Activated CD4-positive, alpha-beta T cell treated with anti-CD3 and anti-CD28 coated beads, Interleukin-2, amount 50 U/mL, for 48 hours (primary cell): Measurements from ENCODE around the gene CTLA4.

Source experiments
- DNase-seq, 2 experiments: peaks; one replicate each; pipeline ENCODE4 v3.0.0-alpha.2; 2020

Gene CTLA4

DNA sequence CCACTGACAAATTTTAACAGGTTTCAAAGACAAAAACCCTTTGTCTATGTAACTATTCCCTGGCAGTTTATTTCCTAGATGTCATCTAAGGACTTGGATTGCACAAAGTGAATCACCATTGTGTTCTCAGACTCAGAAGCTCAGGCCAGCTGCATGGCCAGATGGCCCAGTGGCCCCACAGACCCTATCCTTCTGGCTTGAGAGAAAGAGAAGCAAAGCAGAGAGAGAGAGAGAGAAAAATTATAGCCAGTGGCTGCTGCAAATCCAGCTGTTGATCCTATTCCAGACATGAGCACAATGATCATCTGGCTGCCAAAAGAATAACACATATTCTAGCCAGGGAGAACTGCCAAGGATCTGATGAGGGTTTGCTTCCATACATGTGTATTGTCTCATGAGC is 25.8 kb downstream of the CTLA4 start:
- no peak for DNase-seq

DNA sequence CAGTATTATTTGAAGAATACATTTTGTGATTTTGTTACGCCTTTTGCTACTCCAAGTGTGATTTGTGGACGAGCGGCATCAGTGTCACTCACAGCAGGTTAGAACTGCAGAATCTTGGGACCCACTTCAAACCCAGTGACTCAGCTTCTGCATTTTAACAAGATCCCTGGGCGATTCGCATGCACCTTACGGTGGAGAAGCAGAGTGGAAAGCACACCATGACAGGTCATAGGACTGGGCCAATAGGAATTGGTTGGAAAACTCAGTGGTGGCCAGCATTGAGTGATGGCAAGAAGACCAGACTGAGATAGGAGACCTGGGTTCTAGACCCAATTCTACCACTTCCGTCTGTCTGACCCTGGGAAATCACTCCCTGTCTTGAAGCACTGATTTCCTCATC is 26.3 kb downstream of the CTLA4 start:
- DNase-seq = no peak

DNA sequence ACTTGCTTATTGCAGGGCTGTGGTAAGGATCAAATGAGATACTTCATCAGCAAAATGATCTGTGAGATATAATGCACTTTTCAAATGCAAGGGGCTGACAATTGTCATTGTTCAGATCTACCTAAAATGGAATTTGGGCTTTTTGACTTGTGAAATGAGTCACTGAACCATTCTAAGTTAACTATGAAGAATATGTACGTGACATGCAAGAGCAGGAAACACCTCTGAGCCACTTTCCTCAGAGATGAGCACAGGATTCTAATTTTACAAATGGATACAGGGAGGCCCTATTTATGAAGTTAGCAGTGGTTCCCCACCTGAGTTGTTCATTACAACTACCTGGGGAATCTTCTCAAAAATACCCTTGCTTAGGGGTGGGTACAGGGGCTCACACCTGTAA is 26.7 kb downstream of the CTLA4 start:
- no peak for DNase-seq

DNA sequence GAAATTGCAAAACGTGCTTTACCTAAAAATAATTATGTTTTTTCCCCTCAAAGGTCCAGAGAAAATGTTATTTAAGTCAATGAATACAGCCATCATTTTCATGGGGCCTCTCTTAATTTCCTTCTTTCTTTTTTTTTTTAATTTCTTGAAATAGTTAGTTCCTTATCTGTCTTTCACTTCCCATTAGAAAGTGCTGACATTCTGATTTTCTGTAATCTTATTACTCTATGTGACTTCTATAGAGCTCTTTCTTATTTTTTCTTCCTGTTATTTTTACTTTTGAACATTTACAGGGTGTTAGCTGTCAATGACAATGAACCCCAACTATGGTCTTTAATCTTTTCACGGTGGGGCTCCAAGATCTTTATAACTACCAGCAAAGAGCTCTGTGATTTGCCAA is 30.0 kb downstream of the CTLA4 start:
- no peak for DNase-seq

DNA sequence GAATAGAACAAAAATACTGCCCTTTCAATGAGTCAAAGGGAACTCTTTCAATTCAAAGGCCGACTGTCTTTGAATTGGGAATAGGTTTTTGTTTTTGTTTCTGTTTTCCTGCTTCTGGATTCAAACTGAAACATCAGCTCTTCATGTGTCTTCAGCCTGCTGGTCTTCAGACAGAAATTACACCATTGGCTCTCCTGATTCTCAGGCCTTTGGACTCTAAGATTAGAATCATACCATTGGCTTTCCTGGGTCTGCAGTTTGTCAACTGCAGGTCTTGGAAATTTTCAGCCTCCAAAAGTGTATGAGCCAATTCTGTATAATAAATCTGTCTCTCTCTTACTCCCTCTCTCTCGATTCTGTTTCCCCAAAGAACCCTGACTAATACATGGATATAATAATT is 31.1 kb downstream of the CTLA4 start:
- no peak for DNase-seq

DNA sequence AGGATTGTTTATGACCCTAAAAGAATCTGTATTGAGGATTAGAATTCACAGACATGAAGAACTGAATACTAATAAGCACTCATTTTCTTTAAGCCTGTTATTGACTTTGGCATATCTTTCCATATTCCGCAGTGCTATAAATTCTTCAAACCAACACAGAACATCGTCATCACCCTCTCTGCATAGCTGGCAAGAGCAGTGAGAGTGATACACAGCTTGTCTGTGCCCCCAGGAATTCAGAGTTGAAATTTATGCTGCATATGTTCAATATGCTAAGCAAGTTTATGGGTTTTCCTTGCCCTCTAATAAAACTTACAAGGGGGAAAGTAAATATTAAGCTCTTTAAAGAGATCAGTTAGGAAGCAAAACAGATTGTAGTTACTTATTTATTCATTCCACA is 32.7 kb downstream of the CTLA4 start:
- DNase-seq = no peak

DNA sequence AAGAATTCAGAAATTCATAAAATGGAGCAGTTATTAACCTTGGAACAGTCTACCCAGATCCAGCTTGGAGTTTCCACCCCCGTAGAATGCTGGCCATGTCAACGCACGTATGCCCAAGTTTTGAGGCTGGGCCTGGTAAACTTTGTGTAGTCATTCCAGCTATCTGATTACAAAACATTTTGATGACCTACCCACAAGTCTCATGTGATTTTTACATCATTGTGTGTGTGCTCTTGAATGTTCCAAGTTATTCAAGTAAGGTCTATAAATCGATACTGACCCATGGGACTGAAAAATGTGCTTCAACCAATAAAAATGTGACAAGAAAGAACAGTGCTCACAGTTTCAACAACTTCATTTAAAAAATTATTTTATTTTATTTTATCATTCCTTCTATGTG is 36.5 kb downstream of the CTLA4 start:
- DNase-seq = no peak

DNA sequence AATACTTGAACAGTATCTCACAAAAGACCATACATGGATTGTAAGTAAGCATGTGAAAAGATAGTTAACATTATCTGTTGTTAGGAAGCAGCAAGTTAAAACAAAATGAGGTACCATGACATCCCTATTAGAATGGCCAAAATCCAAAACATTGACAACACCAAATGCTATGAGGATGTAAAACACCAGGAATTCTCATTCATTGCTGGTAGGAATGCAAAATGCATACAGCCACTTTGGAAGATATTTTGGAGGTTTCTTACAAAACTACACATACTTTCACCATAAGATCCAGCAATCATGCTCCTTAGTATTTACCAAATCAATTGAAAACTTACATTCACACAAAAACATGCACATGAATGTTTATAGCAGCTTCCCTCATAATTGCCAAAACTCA is 38.1 kb downstream of the CTLA4 start:
- DNase-seq = no peak

DNA sequence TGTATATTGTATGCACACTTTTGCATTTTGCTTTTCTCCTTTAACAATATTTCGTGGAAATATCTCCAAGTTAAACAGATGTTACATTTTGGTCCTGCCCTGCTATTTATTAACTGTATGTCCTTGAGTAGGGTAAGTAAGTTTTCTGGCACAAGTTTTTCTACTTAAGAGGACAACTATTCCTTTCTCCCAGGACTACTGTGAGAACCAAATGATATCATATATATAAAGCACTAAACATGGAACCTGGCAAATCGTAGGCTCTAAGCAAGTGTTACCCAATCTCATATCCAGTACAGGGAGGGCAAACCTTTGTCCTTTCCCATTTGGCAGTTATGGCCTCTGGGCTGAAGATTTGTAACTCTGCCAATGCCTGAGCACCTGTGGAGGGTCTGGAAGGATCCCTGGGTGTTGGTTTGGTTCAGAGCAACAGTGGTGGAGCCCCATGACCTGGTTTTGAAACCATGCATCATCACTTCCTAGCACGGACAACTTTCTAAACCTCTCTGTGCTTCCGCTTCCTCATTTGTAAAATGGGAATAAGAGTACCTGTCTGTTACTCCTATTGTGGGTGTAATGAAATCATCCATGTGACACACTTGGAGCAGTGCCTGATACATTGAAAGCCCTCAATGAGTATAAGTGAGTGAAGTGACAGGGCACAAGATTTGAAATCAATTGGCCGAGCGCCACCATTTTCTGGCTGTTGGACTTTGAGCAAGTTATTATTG is 40.7 kb downstream of the CTLA4 start:
- DNase-seq = peak in 1 of 2 experiments; percentile 45

DNA sequence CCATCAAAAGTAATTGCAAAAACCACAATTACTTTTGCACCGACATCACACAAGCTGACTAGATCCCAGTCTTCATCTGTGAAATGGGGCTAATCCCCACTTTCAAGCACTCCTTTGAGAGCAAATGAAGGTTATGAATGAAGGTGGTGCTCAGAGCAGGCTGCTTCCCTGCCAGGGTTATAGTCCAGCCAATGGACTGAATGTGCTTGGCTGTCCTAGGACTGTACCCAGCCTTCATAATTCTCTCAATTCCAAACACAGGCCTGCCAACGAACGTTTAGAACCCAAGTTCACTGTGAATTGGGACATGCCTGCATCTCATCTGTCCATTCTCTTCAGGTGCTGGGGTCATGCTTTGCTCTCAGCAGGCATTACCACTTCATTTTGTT is 41.2 kb downstream of the CTLA4 start:
- DNase-seq = no peak

DNA sequence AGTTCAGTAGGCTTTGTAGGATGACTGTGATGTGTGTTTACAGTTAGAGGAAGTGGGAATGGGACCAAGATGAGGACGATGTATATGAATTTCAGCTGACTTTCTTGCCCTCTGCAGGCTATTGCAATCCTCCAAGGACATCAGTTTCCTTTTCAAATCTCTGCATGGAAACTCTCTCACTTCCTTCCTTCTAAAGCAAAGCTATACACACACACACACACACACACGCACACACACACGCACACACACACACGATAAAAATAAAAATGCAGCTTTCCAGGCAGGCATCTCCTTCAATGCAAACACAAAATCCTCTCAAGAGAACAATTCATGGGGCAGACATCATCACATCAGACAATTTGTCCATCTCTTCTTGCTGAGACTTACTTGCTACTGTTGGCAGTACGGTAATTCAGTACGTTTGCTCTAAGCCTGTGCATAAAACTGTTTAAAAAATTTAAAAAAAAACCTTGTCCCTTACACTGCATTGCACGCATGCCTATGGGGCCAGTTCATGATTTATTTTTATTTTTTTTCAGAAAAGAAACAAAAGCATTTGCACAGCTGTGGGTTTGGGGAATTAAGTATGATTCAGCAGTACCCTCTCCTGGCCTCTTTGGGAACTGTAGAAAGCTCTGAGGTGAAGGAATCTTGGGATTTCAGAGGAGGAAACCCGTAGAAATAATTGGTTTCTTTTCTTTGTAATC is 41.8 kb downstream of the CTLA4 start:
- DNase-seq = no peak

DNA sequence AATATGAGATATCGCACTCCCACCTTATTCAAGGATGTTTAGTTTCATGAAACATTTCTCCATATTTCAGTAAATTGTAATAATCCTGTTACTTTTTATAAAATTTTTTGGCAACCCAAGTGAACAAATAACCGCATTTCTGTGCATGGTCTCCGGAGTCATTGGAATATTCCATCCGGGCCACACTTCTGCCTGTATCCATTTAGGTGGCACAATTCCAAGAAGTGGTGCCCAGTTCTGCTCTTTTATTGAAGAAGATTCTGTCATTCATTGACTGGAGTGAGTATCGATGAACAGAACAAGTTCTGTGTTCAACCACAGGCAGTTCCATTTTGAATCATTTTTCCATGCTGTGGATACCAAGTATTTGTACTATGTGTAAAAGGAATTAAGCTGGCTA is 42.4 kb downstream of the CTLA4 start:
- no peak for DNase-seq

DNA sequence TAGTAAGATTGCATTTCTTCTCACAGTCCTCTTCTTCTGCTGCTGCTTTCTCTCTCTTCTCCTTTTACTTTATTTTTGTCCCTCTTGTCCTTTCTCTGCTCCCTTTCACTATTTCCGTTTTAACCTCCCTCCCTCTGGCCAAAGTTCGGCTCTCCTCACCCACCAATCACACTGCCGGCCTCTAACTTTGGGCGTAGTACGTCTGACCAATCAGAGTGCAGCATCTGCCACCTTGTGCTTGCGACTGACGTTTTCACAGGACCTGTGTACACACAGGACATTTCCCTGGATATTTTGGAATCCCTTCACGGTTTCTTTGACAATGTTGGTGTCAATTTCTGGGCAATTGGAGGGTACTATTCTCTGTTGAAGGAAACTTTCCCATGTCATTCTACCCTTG is 46.4 kb downstream of the CTLA4 start:
- DNase-seq = no peak

DNA sequence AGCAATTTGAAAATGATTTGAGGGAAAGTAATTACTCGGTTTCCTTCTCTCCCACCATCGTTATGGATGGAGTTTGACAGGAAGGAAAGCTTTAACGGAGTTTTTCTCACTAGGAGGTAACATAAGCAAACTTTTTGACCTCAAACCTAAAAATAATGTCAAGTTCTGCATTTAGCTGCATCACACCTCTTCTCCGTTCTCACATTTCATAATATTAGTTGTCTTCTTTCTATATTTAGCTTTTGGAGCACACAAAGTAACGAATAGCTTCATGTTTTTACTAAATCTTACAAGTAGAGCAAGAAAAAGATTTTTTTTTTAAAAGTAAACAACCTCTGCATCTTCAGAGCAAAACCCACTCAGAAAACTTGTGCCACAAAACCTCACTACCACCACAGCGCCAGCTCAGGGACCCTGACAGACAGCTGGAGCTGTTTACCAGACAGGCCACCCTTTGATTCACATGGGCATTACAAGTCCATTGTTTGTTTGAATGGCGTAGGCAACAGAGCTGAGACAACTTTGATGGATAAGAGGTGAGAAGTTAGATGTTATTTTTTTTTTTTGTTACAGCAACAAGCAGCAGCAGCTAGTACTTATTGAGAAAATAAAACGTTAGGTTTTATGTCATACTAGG is 47.1 kb downstream of the CTLA4 start:
- no peak for DNase-seq

DNA sequence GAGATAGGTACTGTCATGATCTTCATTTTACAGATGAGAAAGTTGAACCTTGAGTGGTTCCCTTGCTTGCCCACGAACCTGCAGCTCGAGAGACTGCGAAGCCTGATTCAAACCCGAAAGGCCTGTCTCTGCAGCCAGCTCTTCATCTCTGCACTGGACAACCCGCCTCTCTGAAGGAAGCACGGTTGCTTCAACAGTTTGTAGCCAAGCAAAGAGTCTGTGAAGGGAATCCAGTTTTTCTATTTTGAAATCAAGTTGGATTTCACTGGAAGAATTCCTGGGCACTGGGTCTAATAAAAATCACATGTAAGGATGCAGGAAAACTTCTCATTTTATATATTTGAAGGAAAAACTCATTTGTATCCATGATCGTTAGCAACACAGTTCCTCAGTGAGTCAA is 47.7 kb downstream of the CTLA4 start:
- no peak for DNase-seq

DNA sequence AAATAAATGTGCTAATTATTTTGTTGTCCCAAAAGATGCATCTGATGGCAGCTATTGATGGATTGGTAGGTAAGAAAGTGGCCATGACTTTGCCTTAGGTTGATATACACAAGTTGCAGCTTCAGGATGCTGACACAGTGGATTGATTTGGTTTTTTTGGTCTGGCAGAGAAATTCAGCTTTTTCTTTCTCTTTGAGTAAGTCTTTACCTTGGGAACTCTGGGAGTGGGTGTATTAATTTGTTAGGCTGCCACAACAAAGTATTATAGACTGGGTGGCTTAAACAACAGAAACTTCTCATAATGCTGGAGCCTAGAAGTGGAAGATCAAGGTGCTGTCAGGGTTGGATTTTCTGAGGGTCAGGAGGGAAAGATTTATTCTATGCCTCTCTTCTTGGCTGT is 49.2 kb downstream of the CTLA4 start:
- DNase-seq = no peak

DNA sequence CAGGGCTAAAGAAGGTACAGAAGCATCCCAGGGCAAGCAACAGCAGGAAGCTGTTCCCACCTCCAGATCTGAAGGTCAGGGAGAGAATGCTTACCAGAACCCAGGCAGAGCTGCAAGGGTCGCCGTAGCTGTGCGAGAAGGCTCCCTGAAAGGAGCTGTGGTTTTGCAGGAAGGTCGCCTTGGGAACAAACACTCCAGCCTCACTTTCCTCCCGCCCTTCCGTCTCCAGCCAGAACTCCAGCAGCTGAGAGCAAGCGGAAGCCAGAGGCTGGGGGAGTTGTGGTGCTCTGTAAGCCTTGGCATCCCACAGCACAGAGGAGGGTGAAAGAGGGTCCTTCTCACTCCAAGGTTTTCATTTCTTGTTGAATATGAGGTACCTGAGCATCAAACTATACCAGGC is 50.7 kb downstream of the CTLA4 start:
- DNase-seq = no peak

DNA sequence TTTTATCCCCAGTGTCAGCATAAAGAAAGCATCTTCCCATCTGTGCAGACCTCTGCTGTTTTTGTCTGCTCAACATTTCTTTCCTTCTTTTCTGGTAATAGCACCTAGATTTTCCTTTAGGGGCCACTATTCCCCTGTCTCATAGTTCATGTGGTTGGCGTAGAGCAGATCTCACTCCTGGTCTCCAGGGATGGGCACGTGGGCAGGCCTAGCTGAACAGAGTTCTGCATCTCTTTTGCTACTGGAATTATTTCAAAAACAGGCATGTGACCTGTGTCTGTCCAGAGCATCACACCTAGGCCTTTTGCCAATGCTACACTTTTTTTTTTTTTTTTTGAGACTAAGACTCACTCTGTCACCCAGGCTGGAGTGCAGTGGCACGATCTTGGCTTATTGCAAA is 51.3 kb downstream of the CTLA4 start:
- no peak for DNase-seq
